ENCODE results near the gene SLC27A5. TPM values are rescaled to one million over a fixed set of nuclear protein-coding genes. Genes with fewer than 3 reads are reported as not detected.

Gene SLC27A5
- total RNA-seq, 2 donors from 2014 or later: 7.1 to 8.5 TPM

GRCh38 chr19:58479736-58480480 lies 31.9 kb downstream of the SLC27A5 start:
- no peak overlapping the region for H3K27ac ChIP-seq
- peaks cover 21% of the 10 kb centered on the region for H3K36me3 ChIP-seq
- no peak for TF ChIP-seq CTCF (IDR thresholded peaks at IDR 0.05)
- no peak overlapping the region for H3K4me3 ChIP-seq
- peaks cover 6 to 33% of the 10 kb centered on the region in 2 donors for H3K4me1 ChIP-seq (ENCODE audit: control insufficient read depth in 1 of 2, low read depth in 2 of 2)
- H3K27me3 ChIP-seq (replicated peaks; ENCODE audit: insufficient read depth): no peaks in the 10 kb centered on the region
- no peaks in the 10 kb centered on the region for H3K9me3 ChIP-seq
- no peak for DNase-seq (ENCODE audit: low spot score)
- no peak for ATAC-seq (ENCODE audit: insufficient number of reproducible peaks, low FRiP score, low read depth)

GRCh38 chr19:58479303-58479702 lies 32.5 kb downstream of the SLC27A5 start:
- Histone ChIP-seq H3K4me1 (ENCODE audit: control insufficient read depth in 1 of 2, low read depth in 2 of 2) (peaks cover 6 to 35% of the 10 kb centered on the region in 2 donors), H3K36me3 (peaks cover 21% of the 10 kb centered on the region), H3K27me3 (replicated peaks; ENCODE audit: insufficient read depth) (no peaks in the 10 kb centered on the region), H3K27ac (no peak overlapping the region), H3K4me3 (no peak overlapping the region), H3K9me3 (no peaks in the 10 kb centered on the region)
- no peak for ATAC-seq (ENCODE audit: insufficient number of reproducible peaks, low FRiP score, low read depth)
- TF ChIP-seq CTCF (IDR thresholded peaks at IDR 0.05): no peak
- DNase-seq (ENCODE audit: low spot score): no peak

GRCh38 chr19:58477871-58478270 lies 33.9 kb downstream of the SLC27A5 start:
- TF ChIP-seq CTCF (IDR thresholded peaks at IDR 0.05): no peak
- Histone ChIP-seq H3K27ac (peak overlapping the region; percentile 92 to 96), H3K27me3 (replicated peaks; ENCODE audit: insufficient read depth) (no peaks in the 10 kb centered on the region), H3K9me3 (no peaks in the 10 kb centered on the region), H3K4me1 (ENCODE audit: control insufficient read depth in 1 of 2, low read depth in 2 of 2) (peaks cover 2 to 21% of the 10 kb centered on the region in 2 donors), H3K4me3 (no peak overlapping the region), H3K36me3 (peaks cover 23% of the 10 kb centered on the region)
- DNase-seq (ENCODE audit: low spot score) (no peak), ATAC-seq (ENCODE audit: insufficient number of reproducible peaks, low FRiP score, low read depth) (no peak)

- Histone ChIP-seq H3K27me3 (replicated peaks; ENCODE audit: insufficient read depth) (no peaks in the 10 kb centered on the region), H3K27ac (peak overlapping the region; percentile 92 to 96), H3K9me3 (no peaks in the 10 kb centered on the region), H3K4me3 (peak overlapping the region; percentile 81), H3K4me1 (ENCODE audit: control insufficient read depth in 1 of 2, low read depth in 2 of 2) (peaks cover 2 to 21% of the 10 kb centered on the region in 2 donors), H3K36me3 (peaks cover 29% of the 10 kb centered on the region)
- no peak for ATAC-seq (ENCODE audit: insufficient number of reproducible peaks, low FRiP score, low read depth)
- DNase-seq (ENCODE audit: low spot score): no peak
- TF ChIP-seq CTCF (IDR thresholded peaks at IDR 0.05): no peak
Observed at GRCh38 chr19:58477130-58477529, 34.7 kb downstream of the SLC27A5 start.

GRCh38 chr19:58476498-58477015 lies 35.2 kb downstream of the SLC27A5 start:
- peak overlapping the region; percentile 81 for H3K4me3 ChIP-seq
- DNase-seq (ENCODE audit: low spot score) (peak; percentile 36), ATAC-seq (ENCODE audit: insufficient number of reproducible peaks, low FRiP score, low read depth) (peak; percentile 34)
- peak overlapping the region; percentile 92 to 96 for H3K27ac ChIP-seq
- no peaks in the 10 kb centered on the region for H3K9me3 ChIP-seq
- H3K27me3 ChIP-seq (replicated peaks; ENCODE audit: insufficient read depth): no peaks in the 10 kb centered on the region
- H3K4me1 ChIP-seq (ENCODE audit: control insufficient read depth in 1 of 2, low read depth in 2 of 2): peaks cover 2 to 21% of the 10 kb centered on the region in 2 donors
- no peak for TF ChIP-seq CTCF (IDR thresholded peaks at IDR 0.05)
- H3K36me3 ChIP-seq: peaks cover 34% of the 10 kb centered on the region

Data from thoracic aorta (tissue), 2 donors.